Endothelial cell of umbilical vein (primary cell): ENCODE measurements around the gene ADNP.

Experiments
- FOS ChIP-seq: IDR thresholded peaks from 2 replicates; pipeline ENCODE4 v1.6.1; 2011; ENCODE audit warnings: mild to moderate bottlenecking, low read length, moderate library complexity, borderline replicate concordance; ENCODE audit not compliant: insufficient read depth
- POLR2AphosphoS5 ChIP-seq: IDR thresholded peaks from 2 replicates; pipeline ENCODE4 v1.6.1; 2012; ENCODE audit warnings: low read depth, mild to moderate bottlenecking, control low read depth, low read length, moderate library complexity; ENCODE audit not compliant: insufficient read depth
- TF ChIP-seq, protein P1 (sequence below), 2 donors: IDR thresholded peaks; 1 replicate in 1 of 2; 2 replicates in 1 of 2; pipeline ENCODE4 v1.5.1; 2011; ENCODE audit warnings: low read length in 2 of 2, mild to moderate bottlenecking in 2 of 2, moderate library complexity in 2 of 2, control low read depth in 1 of 2, inconsistent platforms in 1 of 2, low read depth in 1 of 2; ENCODE audit not compliant: insufficient read depth in 1 of 2; ENCODE audit errors: extremely low read depth in 1 of 2

DNA sequence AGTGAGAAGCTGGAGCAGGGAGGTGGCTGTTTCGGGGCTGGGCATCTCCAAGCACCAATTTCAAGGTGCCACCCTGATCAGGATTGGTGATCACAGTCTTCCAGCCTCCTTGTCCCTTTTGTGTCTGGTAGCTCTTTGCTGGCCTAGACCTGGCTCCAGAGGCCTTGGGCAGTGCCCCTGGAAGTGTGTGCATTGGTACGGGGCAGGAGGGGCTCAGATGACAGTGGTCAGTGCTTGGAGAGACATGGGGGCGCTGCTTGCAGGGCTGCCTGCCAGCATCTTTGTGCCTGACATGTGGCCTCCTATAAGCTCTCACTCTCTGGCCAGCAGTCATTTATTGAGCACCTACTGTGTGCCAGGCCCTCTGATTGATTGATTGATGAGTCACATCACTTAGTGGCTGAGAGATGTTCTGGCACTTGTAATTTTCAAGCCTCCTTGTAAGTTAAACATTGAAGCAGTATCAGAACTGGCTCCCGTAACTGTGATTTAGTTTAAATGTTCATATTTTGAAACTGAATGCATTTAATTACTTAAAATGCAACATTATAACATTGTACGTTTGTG is 74.7 kb downstream of the ADNP start:
- TF ChIP-seq, protein P1, sequence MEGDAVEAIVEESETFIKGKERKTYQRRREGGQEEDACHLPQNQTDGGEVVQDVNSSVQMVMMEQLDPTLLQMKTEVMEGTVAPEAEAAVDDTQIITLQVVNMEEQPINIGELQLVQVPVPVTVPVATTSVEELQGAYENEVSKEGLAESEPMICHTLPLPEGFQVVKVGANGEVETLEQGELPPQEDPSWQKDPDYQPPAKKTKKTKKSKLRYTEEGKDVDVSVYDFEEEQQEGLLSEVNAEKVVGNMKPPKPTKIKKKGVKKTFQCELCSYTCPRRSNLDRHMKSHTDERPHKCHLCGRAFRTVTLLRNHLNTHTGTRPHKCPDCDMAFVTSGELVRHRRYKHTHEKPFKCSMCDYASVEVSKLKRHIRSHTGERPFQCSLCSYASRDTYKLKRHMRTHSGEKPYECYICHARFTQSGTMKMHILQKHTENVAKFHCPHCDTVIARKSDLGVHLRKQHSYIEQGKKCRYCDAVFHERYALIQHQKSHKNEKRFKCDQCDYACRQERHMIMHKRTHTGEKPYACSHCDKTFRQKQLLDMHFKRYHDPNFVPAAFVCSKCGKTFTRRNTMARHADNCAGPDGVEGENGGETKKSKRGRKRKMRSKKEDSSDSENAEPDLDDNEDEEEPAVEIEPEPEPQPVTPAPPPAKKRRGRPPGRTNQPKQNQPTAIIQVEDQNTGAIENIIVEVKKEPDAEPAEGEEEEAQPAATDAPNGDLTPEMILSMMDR (IDR thresholded peaks at IDR 0.05; ENCODE audit: extremely low read depth in 1 of 2, insufficient read depth in 1 of 2, low read depth in 1 of 2, low read length in 2 of 2) = no peak
- TF ChIP-seq POLR2AphosphoS5 = no peak
- TF ChIP-seq FOS = no peak
